Embryonic facial prominence (tissue), 1 donor: ENCODE measurements around the gene CD8A.
"Not testable (repeated sequence)": the region's sequence is repeated elsewhere in the genome, so short reads cannot be mapped to it uniquely, and the experiment has no call there.

Experiments used
- DNase-seq: peaks from one replicate; pipeline ENCODE4 v3.0.0-alpha.2; 2016; ENCODE audit errors: extremely low spot score

CD8A gene

GRCh38 chr2:86790676-86791572 lies at the start of gene CD8A:
Gene CD8A (minus strand): TSS chr2:86790913. CDS start chr2:86790825, 88 bp downstream.
- no peak for DNase-seq

GRCh38 chr2:86839871-86840548 lies 49.3 kb upstream of the CD8A start:
- DNase-seq = not testable (repeated sequence)

DNA sequence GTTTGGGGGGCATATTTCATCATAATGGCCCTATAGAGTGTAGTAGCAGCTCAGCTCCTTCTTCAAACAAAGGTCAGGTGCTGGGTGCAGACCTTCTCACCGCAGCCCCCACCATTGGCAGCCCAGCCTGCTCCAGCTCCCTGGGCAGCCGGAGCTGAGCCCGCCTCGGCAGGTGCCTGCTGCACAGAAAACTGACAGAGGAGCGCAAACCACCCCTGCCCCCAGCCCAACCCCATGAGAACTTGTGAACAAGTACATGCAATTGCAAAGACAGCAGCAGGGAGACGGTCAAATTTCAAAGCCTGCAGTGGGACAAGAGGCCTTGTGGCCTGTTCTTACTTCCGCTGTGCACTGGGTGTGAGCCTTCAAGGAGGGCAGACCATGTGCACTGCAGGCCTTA lies 48.7 kb upstream of the CD8A start:
- not testable (repeated sequence) for DNase-seq

- not testable (repeated sequence) for DNase-seq
These were observed 47.0 kb upstream of the CD8A start for GRCh38 chr2:86837714-86838113.

DNA sequence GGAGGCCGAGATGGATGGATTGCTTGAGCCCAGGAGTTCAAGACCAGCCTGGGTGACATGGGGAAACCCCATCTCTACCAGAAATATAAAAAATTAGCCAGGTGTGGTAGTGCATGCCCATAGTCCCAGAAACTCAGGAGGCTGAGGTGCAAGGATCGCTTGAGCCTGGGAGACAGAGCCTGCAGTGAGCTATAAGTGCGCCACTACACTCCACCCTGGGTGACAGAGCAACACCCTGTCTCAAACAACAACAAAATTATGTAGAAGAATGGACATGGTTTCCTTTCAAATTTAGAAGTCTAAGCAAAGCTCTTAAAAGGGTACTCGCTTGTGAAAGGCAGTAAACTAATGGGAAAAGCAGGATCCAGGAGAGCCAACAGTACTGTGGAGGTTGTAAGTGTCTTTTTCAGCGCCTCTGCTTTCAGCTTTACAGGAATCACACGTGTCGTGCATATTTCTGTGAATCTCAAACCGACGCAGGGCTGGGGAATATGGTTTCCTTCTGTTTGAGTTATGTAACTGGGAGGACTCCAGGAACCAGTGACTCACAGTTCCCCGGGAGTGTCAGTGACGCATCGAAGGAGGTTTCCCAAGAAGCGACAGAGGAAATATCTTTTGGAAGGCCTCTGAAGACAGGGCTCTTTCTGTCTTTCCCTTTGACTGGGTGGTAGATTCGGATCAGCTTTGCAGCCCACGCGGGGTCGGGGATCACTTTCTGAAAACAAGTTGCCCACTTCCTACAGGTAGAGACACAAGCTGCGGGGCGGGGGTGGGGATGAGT lies 46.4 kb upstream of the CD8A start:
- DNase-seq = not testable (repeated sequence)

GRCh38 chr2:86835548-86835889 lies 44.8 kb upstream of the CD8A start:
- DNase-seq = not testable (repeated sequence)

DNA sequence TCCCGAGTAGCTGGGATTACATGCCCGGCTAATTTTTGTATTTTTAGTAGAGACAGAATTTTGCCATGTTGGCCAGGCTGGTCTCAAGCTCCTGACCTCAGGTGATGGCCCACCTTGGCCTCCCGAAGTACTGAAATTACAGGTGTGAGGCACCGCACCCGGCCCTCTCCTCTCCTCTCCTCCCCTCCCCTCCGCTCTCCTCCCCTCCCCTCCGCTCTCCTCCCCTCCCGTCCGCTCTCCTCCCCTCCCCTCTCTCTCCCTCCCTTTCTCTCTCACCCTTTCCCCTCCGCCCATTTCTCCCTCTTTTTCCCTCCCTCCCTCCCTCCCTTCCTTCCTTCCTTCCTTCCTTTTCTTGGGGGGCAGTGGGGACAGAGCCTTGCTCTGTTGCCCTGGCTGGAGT lies 42.6 kb upstream of the CD8A start:
- no peak for DNase-seq

- no peak for DNase-seq
These were observed 41.8 kb upstream of the CD8A start for GRCh38 chr2:86832334-86833096.

DNA sequence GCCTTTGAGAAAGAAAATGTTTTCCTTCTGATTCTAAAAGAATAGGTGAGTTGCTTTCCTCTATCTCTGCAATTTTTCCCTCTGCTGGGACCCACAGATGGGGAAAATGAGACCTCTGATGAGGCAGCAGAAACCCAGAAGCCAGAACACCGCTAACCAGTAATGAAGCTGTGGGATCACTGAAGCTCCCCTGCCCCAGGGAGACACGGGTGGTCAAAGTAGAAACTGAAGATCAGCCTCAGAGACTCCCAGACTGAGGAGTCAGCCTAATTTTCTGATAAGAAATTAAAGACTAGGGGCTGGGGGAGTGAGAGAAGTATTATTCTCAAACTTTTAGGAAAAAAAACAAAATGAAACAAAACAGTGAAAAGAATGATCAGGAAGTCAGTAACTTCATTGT lies 40.8 kb upstream of the CD8A start:
- DNase-seq = no peak

DNA sequence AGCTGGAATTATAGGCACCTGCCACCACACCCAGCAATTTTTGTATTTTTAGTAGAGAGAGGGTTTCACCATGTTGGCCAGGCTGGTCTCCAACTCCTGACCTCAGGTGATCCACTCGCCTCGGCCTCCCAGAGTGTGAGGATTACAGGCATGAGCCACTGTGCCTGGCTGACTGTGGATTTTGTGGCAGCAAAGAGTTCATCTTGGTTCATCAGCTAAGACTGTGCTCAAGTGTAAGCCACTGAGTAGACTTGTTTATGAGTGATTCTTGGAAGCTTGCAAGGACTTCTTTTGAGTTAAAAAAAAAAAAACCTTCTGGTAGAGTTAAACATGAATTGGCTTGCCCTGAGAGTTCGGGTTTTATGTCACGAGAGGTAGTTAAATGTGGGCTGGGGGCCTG lies 36.2 kb upstream of the CD8A start:
- DNase-seq = no peak

- no peak for DNase-seq
These were observed 35.1 kb upstream of the CD8A start for GRCh38 chr2:86825693-86826381.

DNA sequence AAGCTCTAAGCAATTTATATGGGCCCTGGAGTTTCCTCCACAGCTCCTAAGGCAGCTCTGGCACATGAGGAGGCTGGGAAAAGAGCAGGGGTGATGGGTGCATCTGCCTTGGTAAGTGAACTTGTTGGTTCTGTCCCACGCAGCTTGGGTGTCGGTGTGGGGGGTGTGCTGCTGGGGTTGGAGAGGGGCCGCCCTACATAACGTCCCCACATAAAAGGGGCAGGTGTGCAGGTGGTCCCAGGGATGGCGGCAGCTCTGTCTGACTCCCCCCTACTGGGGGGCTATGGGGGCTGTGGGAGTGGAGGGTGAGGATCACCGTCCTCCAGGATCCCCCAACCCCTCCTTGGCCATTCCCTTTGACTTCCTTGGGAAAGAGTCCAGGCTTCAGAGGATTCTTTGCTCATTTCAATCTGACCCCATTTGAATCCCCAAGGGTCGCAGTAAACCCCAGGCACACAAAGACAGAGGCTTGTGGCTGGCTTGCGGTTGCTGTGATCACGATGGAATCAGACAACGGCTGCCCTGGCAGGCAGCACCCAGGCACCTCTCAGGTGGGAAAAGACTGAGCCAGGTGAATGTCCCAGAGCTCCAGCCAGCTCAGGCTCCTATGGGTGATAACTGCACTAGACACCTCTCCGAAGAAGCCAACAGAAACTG lies 34.5 kb upstream of the CD8A start:
- no peak for DNase-seq

DNA sequence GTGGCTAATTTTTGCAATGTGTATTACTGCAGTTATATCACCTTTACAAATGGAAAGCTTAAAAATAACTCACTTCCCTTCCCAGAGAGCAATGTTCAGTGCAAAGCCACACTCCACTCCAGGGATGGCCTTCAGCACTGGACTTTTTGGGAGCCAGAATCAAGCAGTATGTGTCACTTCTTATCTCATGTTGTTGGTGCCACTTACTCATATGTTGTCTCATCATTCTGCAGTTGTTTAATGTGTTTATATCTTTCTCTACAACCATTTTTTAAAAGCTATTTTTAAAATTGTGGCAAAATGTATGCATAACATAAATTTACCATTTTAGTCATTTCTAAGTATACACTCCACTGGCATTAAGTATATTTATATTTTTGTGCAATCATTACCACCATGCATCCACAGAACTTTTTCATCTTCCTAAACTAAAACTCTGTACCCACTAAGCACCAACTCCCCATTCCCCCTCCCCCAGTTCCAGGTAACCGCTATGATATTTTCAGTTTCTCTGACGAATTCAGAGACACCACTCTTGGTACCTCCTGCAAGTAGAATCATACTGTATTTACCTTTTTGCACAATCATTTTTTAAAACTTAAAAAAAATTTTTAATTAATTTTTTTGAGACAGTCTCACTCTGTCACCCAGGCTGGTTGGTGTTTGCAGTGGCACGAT lies 32.1 kb upstream of the CD8A start:
- no peak for DNase-seq

DNA sequence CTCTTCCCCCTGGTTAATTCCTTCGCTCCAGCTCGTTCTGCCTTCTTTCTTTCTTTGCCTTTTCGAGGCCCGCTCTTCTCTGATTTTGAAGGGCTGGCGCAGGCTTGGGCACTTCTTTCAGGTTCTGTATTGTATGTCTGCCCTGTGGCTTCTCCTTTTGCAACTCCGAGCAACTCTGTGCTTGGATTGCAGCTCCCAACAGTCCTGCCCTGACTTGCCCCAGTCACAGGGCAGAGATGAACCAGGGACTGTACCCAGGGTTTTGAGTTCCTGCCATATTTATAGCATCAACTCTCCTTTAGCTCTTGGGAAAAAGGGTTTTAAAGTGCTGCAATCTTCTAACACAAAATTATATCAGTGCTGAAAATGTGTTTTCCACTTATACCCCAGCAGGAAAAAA lies 31.1 kb upstream of the CD8A start:
- no peak for DNase-seq

GRCh38 chr2:86821306-86821705 lies 30.6 kb upstream of the CD8A start:
- no peak for DNase-seq

DNA sequence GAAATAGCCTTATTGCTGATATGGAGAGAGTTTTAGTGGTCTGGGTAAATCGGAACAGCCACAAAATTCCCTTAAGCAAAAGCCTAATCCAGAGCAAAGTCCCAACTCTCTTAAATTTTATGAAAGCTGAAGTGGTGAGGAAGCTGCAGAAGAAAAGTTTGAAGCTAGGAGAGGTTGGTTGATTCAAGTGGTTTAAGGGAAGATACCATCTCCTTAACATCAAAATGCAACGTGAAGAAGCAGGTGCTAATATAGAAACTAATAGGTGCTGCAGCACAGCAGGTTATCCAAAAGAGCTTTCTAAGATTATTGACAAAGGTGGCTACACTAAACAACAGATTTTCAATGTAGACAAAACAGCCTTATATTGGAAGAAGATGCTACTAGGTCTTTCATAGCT lies 28.2 kb upstream of the CD8A start:
- no peak for DNase-seq

DNA sequence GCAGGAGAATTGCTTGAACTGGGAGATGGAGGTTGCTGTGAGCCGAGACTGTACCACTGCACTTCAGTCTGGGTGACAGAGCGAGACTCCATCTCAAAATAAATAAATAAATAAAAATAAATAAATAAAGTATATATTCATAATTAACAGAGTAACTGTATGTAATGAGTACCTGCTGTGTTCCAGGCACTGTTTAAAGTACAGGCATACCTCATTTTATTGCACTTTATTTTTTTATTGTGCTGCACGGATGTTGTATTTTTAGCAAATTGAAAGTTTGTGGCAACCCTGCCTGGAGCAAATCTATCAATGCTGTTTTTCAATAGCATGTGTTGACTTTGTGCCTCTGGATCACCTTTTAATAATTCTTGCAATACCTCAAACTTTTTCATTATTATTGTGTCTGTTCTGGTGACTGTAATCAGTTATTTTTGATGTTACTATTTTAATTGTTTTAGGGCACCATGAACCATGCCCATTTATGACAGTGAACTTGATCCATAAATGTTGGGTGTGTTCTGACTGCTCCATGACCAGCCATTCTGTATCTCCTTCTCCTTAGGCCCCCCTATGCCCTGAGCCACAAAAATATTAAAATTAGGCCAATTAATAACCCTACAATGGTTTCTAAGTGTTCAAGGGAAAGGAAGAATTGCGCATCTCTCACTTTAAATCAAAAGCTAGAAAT lies 27.5 kb upstream of the CD8A start:
- no peak for DNase-seq

GRCh38 chr2:86815611-86816010 lies 24.9 kb upstream of the CD8A start:
- no peak for DNase-seq

DNA sequence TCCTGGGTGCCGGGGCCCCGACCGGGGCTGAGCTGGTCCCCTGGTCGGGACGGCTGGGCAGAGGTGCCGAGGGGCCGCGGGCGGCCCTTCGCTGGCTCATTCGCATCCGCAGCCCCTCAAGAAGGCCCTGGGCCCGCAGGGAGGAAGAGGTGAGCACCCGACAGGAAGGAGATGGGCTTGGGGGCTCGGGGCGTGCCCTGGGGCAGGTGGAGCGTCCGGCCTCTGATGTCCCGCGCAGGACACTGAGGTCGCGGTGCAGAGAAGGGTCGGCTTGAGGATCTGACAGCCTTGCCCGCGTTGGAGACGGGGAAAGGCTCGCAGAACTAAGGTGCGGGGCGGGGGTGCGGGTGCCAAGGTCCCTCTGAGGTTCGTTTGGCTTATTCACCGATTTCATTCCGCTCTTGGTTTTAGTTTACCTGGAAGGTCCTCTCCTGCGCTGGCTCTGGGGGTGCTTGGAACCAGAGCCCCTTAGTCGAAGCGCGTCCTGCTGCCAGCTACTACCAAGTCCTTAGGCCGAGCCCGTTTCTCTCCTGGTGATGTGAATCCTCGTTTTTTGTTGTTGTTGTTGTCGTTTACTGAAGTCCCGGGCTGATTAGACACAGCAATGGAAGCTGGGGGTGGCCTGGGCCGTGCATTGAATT lies 18.9 kb upstream of the CD8A start:
- no peak for DNase-seq
